IMR-90 (cell line): ENCODE data around the gene FBLN7. TPM values are rescaled to one million over a fixed set of nuclear protein-coding genes. Genes with fewer than 3 reads are reported as not detected.

ENCODE experiments used
- ATAC-seq: fragments of 200-7000 bp; cut with Tn5 transposase; 2 replicates; pipeline ENCODE4 v1.9.1; 2020; ENCODE audit warnings: low read depth, mild to moderate bottlenecking, moderate library complexity
- BruUV-seq: library from RNA; stranded (reverse); fragments of 400-500 nt; replicated peaks from 2 replicates; lab custom pipeline; 2021; lab: Mats Ljungman, UMichigan
- CTCF ChIA-PET: fragments of 300-600 bp; formaldehyde crosslinking; extraction: SDS; loops from one replicate; lab custom pipeline; 2021; ENCODE audit warnings: antibody characterized with exemption; lab: Yijun Ruan, JAX
- POLR2A ChIA-PET: fragments of 300-600 bp; sonication (Branson Sonifier 250); formaldehyde crosslinking; loops from one replicate; lab custom pipeline; 2022; ENCODE audit warnings: antibody characterized with exemption; ENCODE audit not compliant: unreplicated experiment; lab: Charles Lee
- DNase-seq: peaks from one replicate; pipeline ENCODE4 v3.0.0; 2013
- H2AFZ ChIP-seq: replicated peaks from 2 replicates; pipeline ENCODE3; 2013; ENCODE audit warnings: low read length, mild to moderate bottlenecking; ENCODE audit not compliant: poor library complexity
- H2AK5ac ChIP-seq: 2 replicates; pipeline ENCODE4 v1.6.1; 2013; ENCODE audit warnings: low read depth, low read length, inconsistent platforms
- H2AK9ac ChIP-seq: replicated peaks from 2 replicates; pipeline ENCODE3; 2013; ENCODE audit warnings: mild to moderate bottlenecking, low read depth, low read length, moderate library complexity; ENCODE audit not compliant: poor library complexity
- H2BK120ac ChIP-seq: 2 replicates; pipeline ENCODE4 v1.6.1; 2013; ENCODE audit warnings: low read depth, low read length, inconsistent platforms
- H2BK15ac ChIP-seq: 3 replicates; pipeline ENCODE4 v1.6.1; 2013; ENCODE audit warnings: low read depth, low read length, inconsistent platforms
- H2BK20ac ChIP-seq: 2 replicates; pipeline ENCODE4 v1.6.1; 2013; ENCODE audit warnings: low read depth, mild to moderate bottlenecking, inconsistent platforms, low read length, moderate library complexity
- H2BK5ac ChIP-seq: 2 replicates; pipeline ENCODE4 v1.6.1; 2013; ENCODE audit warnings: mild to moderate bottlenecking, low read depth, low read length, inconsistent platforms; ENCODE audit not compliant: poor library complexity, severe bottlenecking
- H3K14ac ChIP-seq: replicated peaks from 2 replicates; pipeline ENCODE4 v1.6.1; 2013; ENCODE audit warnings: low read depth, low read length, inconsistent platforms
- H3K18ac ChIP-seq: 2 replicates; pipeline ENCODE4 v1.6.1; 2013; ENCODE audit warnings: low read depth, low read length, control low read depth
- H3K23ac ChIP-seq: 2 replicates; pipeline ENCODE4 v1.6.1; 2013; ENCODE audit warnings: low read depth, low read length, inconsistent platforms
- H3K27ac ChIP-seq: 2 replicates; pipeline ENCODE4 v1.5.1; 2013; ENCODE audit warnings: mild to moderate bottlenecking, control low read depth, low read length; ENCODE audit not compliant: insufficient read depth
- H3K27me3 ChIP-seq: 2 replicates; pipeline ENCODE4 v1.6.1; 2013; ENCODE audit warnings: low read length; ENCODE audit not compliant: control insufficient read depth, insufficient read depth
- H3K36me3 ChIP-seq: 2 replicates; pipeline ENCODE4 v1.6.1; 2013; ENCODE audit warnings: low read length, mixed read lengths; ENCODE audit not compliant: control insufficient read depth, insufficient read depth
- H3K4ac ChIP-seq: 2 replicates; pipeline ENCODE4 v1.6.1; 2013; ENCODE audit warnings: low read depth, low read length, inconsistent platforms
- H3K4me1 ChIP-seq: 2 replicates; pipeline ENCODE4 v1.6.1; 2013; ENCODE audit warnings: low read length, mixed read lengths; ENCODE audit not compliant: control insufficient read depth, insufficient read depth
- H3K4me2 ChIP-seq: 2 replicates; pipeline ENCODE4 v1.6.1; 2013; ENCODE audit warnings: low read depth, mild to moderate bottlenecking, control low read depth, low read length, moderate library complexity
- H3K4me3 ChIP-seq: 2 replicates; pipeline ENCODE4 v1.5.1; 2013; ENCODE audit warnings: low read depth, mild to moderate bottlenecking, control low read depth, low read length, moderate library complexity; ENCODE audit not compliant: insufficient read depth
- H3K56ac ChIP-seq: 2 replicates; pipeline ENCODE4 v1.6.1; 2013; ENCODE audit warnings: low read length, inconsistent platforms; ENCODE audit not compliant: insufficient read depth; ENCODE audit errors: extremely low read depth
- H3K79me1 ChIP-seq, 2 experiments: 2 replicates each; pipeline ENCODE4 v1.6.1; 2013; ENCODE audit warnings: low read length in 2 of 2, inconsistent platforms in 1 of 2, low read depth in 1 of 2
- H3K9ac ChIP-seq: 2 replicates; pipeline ENCODE4 v1.6.1; 2013; ENCODE audit warnings: low read depth, low read length, control low read depth
- H3K9me1 ChIP-seq: 2 replicates; pipeline ENCODE4 v1.6.1; 2013; ENCODE audit warnings: low read length, inconsistent platforms; ENCODE audit not compliant: insufficient read depth
- H3K9me3 ChIP-seq: 2 replicates; pipeline ENCODE4 v1.6.1; 2013; ENCODE audit warnings: low read length; ENCODE audit not compliant: control insufficient read depth, insufficient read depth
- H4K20me1 ChIP-seq: 2 replicates; pipeline ENCODE4 v1.6.1; 2013; ENCODE audit warnings: low read length, inconsistent platforms; ENCODE audit not compliant: insufficient read depth
- H4K5ac ChIP-seq: 2 replicates; pipeline ENCODE4 v1.6.1; 2013; ENCODE audit warnings: mild to moderate bottlenecking, low read depth, low read length, control low read depth
- H4K8ac ChIP-seq, 2 experiments: 2 replicates each; pipeline ENCODE4 v1.6.1; 2013; ENCODE audit warnings: low read depth in 2 of 2, low read length in 2 of 2, control low read depth in 1 of 2, inconsistent platforms in 1 of 2
- H4K91ac ChIP-seq: 2 replicates; pipeline ENCODE4 v1.6.1; 2013; ENCODE audit warnings: low read depth, low read length, inconsistent platforms; ENCODE audit not compliant: insufficient read depth
- CEBPB ChIP-seq: IDR thresholded peaks from 2 replicates; pipeline ENCODE4 v1.6.1; 2012; ENCODE audit warnings: low read depth, low read length, improper control_type of control experiment
- CTCF ChIP-seq: conservative IDR thresholded peaks from 2 replicates; pipeline ENCODE4 v1.5.1; 2012; ENCODE audit warnings: mild to moderate bottlenecking, low read depth, low read length, improper control_type of control experiment
- MAFK ChIP-seq: IDR thresholded peaks from 2 replicates; pipeline ENCODE4 v1.6.1; 2012; ENCODE audit warnings: low read depth, low read length, improper control_type of control experiment
- NFE2L2 ChIP-seq: fragments of 150-350 bp; IDR thresholded peaks from 2 replicates; pipeline ENCODE4 v1.6.1; 2016; ENCODE audit warnings: low read depth, mild to moderate bottlenecking, low read length
- RAD21 ChIP-seq: IDR thresholded peaks from 2 replicates; pipeline ENCODE4 v1.6.1; 2012; ENCODE audit warnings: low read length, improper control_type of control experiment
- RCOR1 ChIP-seq: IDR thresholded peaks from 2 replicates; pipeline ENCODE4 v1.6.1; 2012; ENCODE audit warnings: mild to moderate bottlenecking, low read length, improper control_type of control experiment; ENCODE audit not compliant: insufficient replicate concordance
- RFX5 ChIP-seq: IDR thresholded peaks from 2 replicates; pipeline ENCODE4 v1.8.0; 2012; ENCODE audit warnings: low read depth, mild to moderate bottlenecking, low read length, moderate library complexity
- WGBS, 2 experiments: methylation state at CpG; one replicate each; pipeline versions ENCODE4 v1.1.5 to v1.1.7; 2013; ENCODE audit warnings: missing lambda C conversion rate in 2 of 2; ENCODE audit not compliant: insufficient read length in 1 of 2; ENCODE audit errors: extremely low coverage in 2 of 2; 5-methylcytosine and 5-hydroxymethylcytosine counted together
- dilution Hi-C: fragments of 300-500 bp; cut with HindIII; formaldehyde crosslinking; loops from one replicate; pipeline ENCODE4 v1.14.3; 2018; ENCODE audit warnings: low sequenced_read_pairs; ENCODE audit not compliant: unreplicated experiment
- in situ Hi-C: fragments of 300-500 bp; cut with MboI; formaldehyde crosslinking; loops from 3 replicates; pipeline ENCODE4 v1.14.3; 2019; ENCODE audit warnings: low sequenced_read_pairs, inconsistent platforms, mixed read lengths
- intact Hi-C: fragments of 100-400 bp; cut with micrococcal nuclease; formaldehyde crosslinking; loops from 2 replicates; pipeline ENCODE4 v1.10.0; 2022
- polyA plus RNA-seq, 3 experiments: library from polyadenylated mRNA; depleted of rRNA; stranded (reverse); fragments of >200 nt; gene quantifications; 2 replicates each; pipeline ENCODE4 v1.2.3, GENCODE V29; 2012; ENCODE audit warnings: low replicate concordance in 1 of 3
- total RNA-seq: library from RNA; depleted of rRNA; stranded (reverse); fragments of >200 nt; gene quantifications from 2 replicates; pipeline ENCODE4 v1.2.3, GENCODE V29; 2012

Gene FBLN7
- total and polyA plus RNA-seq, 2 of the 4 experiments (the other 2 are of a cell fraction): 0.18 to 1.2 TPM

GRCh38 chr2:112129060-112129459, 9.1 kb upstream of the FBLN7 start:
- no peak overlapping the region for H3K9ac ChIP-seq
- in situ Hi-C loops: no loop called here
- dilution Hi-C loops: no loop called here

More at GRCh38 chr2:112129060-112129459, 9.1 kb upstream of the FBLN7 start:
- Histone ChIP-seq H3K18ac (no peak overlapping the region), H4K91ac (no peak overlapping the region), H3K4me3 (no peak overlapping the region), H3K56ac (no peak overlapping the region), H3K4me1 (no peaks in the 10 kb centered on the region), H3K36me3 (no peaks in the 10 kb centered on the region), H2BK15ac (no peak overlapping the region), H3K4ac (no peak overlapping the region), H3K9me1 (no peaks in the 10 kb centered on the region), H2BK20ac (no peak overlapping the region), H3K14ac (no peak overlapping the region), H4K20me1 (no peaks in the 10 kb centered on the region), H3K9me3 (no peaks in the 10 kb centered on the region; the same call in 1 of the 2 replicates), H2AK9ac (no peak overlapping the region), H3K27ac (no peak overlapping the region), H2BK120ac (no peak overlapping the region), H3K79me1 (no peaks in the 10 kb centered on the region), H3K23ac (no peak overlapping the region), H4K5ac (no peak overlapping the region), H4K8ac (no peak overlapping the region), H2AFZ (no peak overlapping the region), H3K4me2 (no peak overlapping the region), H2BK5ac (no peak overlapping the region), H3K27me3 (no peaks in the 10 kb centered on the region), H2AK5ac (no peak overlapping the region)
- no CpG with 5 or more reads among the region's 1 CpG for WGBS, 2 experiments
- TF ChIP-seq RCOR1: no peak
- no peak for TF ChIP-seq MAFK
- TF ChIP-seq CEBPB: peak; percentile 73
- no peak for TF ChIP-seq CTCF
- TF ChIP-seq NFE2L2: no peak
- no peak for TF ChIP-seq RAD21
- TF ChIP-seq RFX5: no peak
- ATAC-seq (no peak), DNase-seq (no peak)
- intact Hi-C loops: no loop called here
- BruUV-seq: no TSS peak
- ChIA-PET CTCF (no interaction called here), POLR2A (no interaction called here)
